Endodermal cell (in vitro differentiated cells): ENCODE results near the gene ITPKA. TPM values are rescaled to one million over a fixed set of nuclear protein-coding genes. Genes with fewer than 3 reads are reported as not detected.

Source experiments
- DNase-seq: peaks from one replicate; pipeline ENCODE4 v3.0.0-alpha.2; 2017
- H3K27ac ChIP-seq: 2 replicates; pipeline ENCODE4 v1.5.1; 2013; ENCODE audit warnings: mild to moderate bottlenecking, low read depth, low read length, moderate library complexity
- H3K27me3 ChIP-seq: 2 replicates; pipeline ENCODE4 v1.6.1; 2013; ENCODE audit warnings: mild to moderate bottlenecking, low read length, moderate library complexity; ENCODE audit not compliant: insufficient read depth, control insufficient read depth, poor library complexity, severe bottlenecking
- H3K36me3 ChIP-seq: 2 replicates; pipeline ENCODE4 v1.7.0; 2013; ENCODE audit warnings: mild to moderate bottlenecking, low read length, moderate library complexity; ENCODE audit not compliant: control insufficient read depth, insufficient read depth
- H3K4me1 ChIP-seq: one replicate; pipeline ENCODE4 v1.7.0; 2013; ENCODE audit warnings: low read length; ENCODE audit not compliant: control insufficient read depth, insufficient read depth
- H3K4me3 ChIP-seq: 2 replicates; pipeline ENCODE4 v1.5.1; 2013; ENCODE audit warnings: mild to moderate bottlenecking, low read length, moderate library complexity
- H3K9ac ChIP-seq: 2 replicates; pipeline ENCODE4 v1.6.1; 2013; ENCODE audit warnings: mild to moderate bottlenecking, low read length, moderate library complexity; ENCODE audit not compliant: poor library complexity, severe bottlenecking; ENCODE audit errors: extremely low read depth
- H3K9me3 ChIP-seq: 2 replicates; pipeline ENCODE4 v1.6.1; 2013; ENCODE audit warnings: mild to moderate bottlenecking, low read length, moderate library complexity; ENCODE audit not compliant: control insufficient read depth
- H3K27ac Mint-ChIP-seq: 2 replicates; pipeline ENCODE4 v1.8.0; 2020; ENCODE audit warnings: mixed read lengths
- H3K27me3 Mint-ChIP-seq: 2 replicates; pipeline ENCODE4 v1.8.0; 2021; ENCODE audit warnings: mild to moderate bottlenecking, mixed read lengths; ENCODE audit not compliant: insufficient read depth
- H3K36me3 Mint-ChIP-seq: 2 replicates; pipeline ENCODE4 v1.8.0; 2020; ENCODE audit warnings: low read depth, mixed read lengths
- H3K4me1 Mint-ChIP-seq: 2 replicates; pipeline ENCODE4 v1.8.0; 2020; ENCODE audit warnings: mixed read lengths
- H3K4me3 Mint-ChIP-seq: 2 replicates; pipeline ENCODE4 v1.8.0; 2020; ENCODE audit warnings: mild to moderate bottlenecking, moderate library complexity, mixed read lengths
- H3K9me3 Mint-ChIP-seq: 2 replicates; pipeline ENCODE4 v1.8.0; 2020; ENCODE audit warnings: mild to moderate bottlenecking, mixed read lengths
- CTCF ChIP-seq: fragments of 200-600 bp; sonication (generic); conservative IDR thresholded peaks from 2 replicates; pipeline ENCODE4 v1.5.0; 2021; ENCODE audit warnings: antibody characterized with exemption, mild to moderate bottlenecking
- WGBS, 2 experiments: methylation state at CpG; one replicate each; pipeline versions ENCODE4 v1.1.5 to v1.1.7; 2013; ENCODE audit warnings: missing lambda C conversion rate in 2 of 2, mixed read lengths in 1 of 2; ENCODE audit not compliant: insufficient coverage in 1 of 2, insufficient read length in 1 of 2; 5-methylcytosine and 5-hydroxymethylcytosine counted together
- total RNA-seq, 2 donors: library from RNA; stranded (reverse); fragmentation: NEBNext Ultra II Directional in 1 of 2; extraction: Animal tissue kit (Norgen Biotek cat#: 25700) in 1 of 2; gene quantifications; 2 replicates in 1 of 2; 3 replicates in 1 of 2; pipeline ENCODE4 v1.2.1, GENCODE V29; 2021

ITPKA gene
- total RNA-seq, 2 donors from 2014 or later = 0.75 to 1.2 TPM

- H3K9me3 ChIP-seq = no peaks in the 10 kb centered on the region
- Mint-ChIP-seq H3K27ac (no peak overlapping the region), H3K4me1 (no peaks in the 10 kb centered on the region), H3K36me3 (peaks cover 64% of the 10 kb centered on the region), H3K9me3 (no peaks in the 10 kb centered on the region), H3K4me3 (no peak overlapping the region), H3K27me3 (no peaks in the 10 kb centered on the region)
- WGBS, 2 experiments = 92% methylated on average over 5 of the region's 5 CpGs; no CpG with 5 or more reads in 1 of the 2 experiments
- no peak for DNase-seq
- no peak for TF ChIP-seq CTCF
- no peaks in the 10 kb centered on the region for H3K4me1 ChIP-seq
- peaks cover 39% of the 10 kb centered on the region for H3K36me3 ChIP-seq
- H3K4me3 ChIP-seq = no peak overlapping the region
- no peak overlapping the region for H3K9ac ChIP-seq
- no peaks in the 10 kb centered on the region for H3K27me3 ChIP-seq
- no peak overlapping the region for H3K27ac ChIP-seq
These were observed 29.4 kb downstream of the ITPKA start for GRCh38 chr15:41523097-41523496.

GRCh38 chr15:41530363-41530956, 36.8 kb downstream of the ITPKA start:
- no peaks in the 10 kb centered on the region for H3K9me3 ChIP-seq
- H3K27me3 ChIP-seq = no peaks in the 10 kb centered on the region
- peaks cover 62% of the 10 kb centered on the region for H3K36me3 Mint-ChIP-seq
- H3K27me3 Mint-ChIP-seq = no peaks in the 10 kb centered on the region
- 94 to 98% methylated on average over 4 to 6 of the region's 6 CpGs for WGBS, 2 experiments
- peaks cover 64% of the 10 kb centered on the region for H3K36me3 ChIP-seq
- H3K4me3 ChIP-seq = no peak overlapping the region
- TF ChIP-seq CTCF = no peak
- H3K9me3 Mint-ChIP-seq = no peaks in the 10 kb centered on the region
- H3K27ac ChIP-seq = no peak overlapping the region
- H3K4me3 Mint-ChIP-seq = no peak overlapping the region
- no peaks in the 10 kb centered on the region for H3K4me1 ChIP-seq
- H3K9ac ChIP-seq = no peak overlapping the region
- H3K27ac Mint-ChIP-seq = no peak overlapping the region
- H3K4me1 Mint-ChIP-seq = no peaks in the 10 kb centered on the region
- DNase-seq = no peak

GRCh38 chr15:41535544-41535943, 41.9 kb downstream of the ITPKA start:
- TF ChIP-seq CTCF = no peak
- Histone ChIP-seq H3K36me3 (peaks cover 49% of the 10 kb centered on the region), H3K4me1 (no peaks in the 10 kb centered on the region), H3K9me3 (no peaks in the 10 kb centered on the region), H3K27me3 (no peaks in the 10 kb centered on the region), H3K27ac (no peak overlapping the region), H3K9ac (no peak overlapping the region), H3K4me3 (no peak overlapping the region)
- WGBS, 2 experiments = 100% methylated on average over 1 of the region's 1 CpG
- H3K36me3 Mint-ChIP-seq = peaks cover 44% of the 10 kb centered on the region
- no peak overlapping the region for H3K4me3 Mint-ChIP-seq
- no peaks in the 10 kb centered on the region for H3K27me3 Mint-ChIP-seq
- no peaks in the 10 kb centered on the region for H3K9me3 Mint-ChIP-seq
- H3K4me1 Mint-ChIP-seq = no peaks in the 10 kb centered on the region
- no peak for DNase-seq
- H3K27ac Mint-ChIP-seq = no peak overlapping the region
